ENCODE results near the gene BICRA.
"Not testable (repeated sequence)": the region's sequence is repeated elsewhere in the genome, so short reads cannot be mapped to it uniquely, and the experiment has no call there.

- not testable (repeated sequence) for TF ChIP-seq CTCF (IDR thresholded peaks at IDR 0.05; ENCODE audit: low read length); EZH2 (IDR thresholded peaks at IDR 0.05; ENCODE audit: borderline replicate concordance, low read length)
Measured at GRCh38 chr19:47635152-47635754, 26.3 kb downstream of the BICRA start.
